ENCODE results near the gene ITGBL1. TPM values are rescaled to one million over a fixed set of nuclear protein-coding genes. Genes with fewer than 3 reads are reported as not detected.

Gene ITGBL1
- polyA plus RNA-seq, 3 donors, result not detected

GRCh38 chr13:101640788-101641400, 188.4 kb downstream of the ITGBL1 start:
- Histone ChIP-seq H3K4me3 (replicated peaks in 1 of 3; ENCODE audit: low read depth in 2 of 3, low read length in 3 of 3) (no peak overlapping the region), H3K9ac (ENCODE audit: insufficient read depth, low read length, poor library complexity, severe bottlenecking) (no peak overlapping the region), H3K79me2 (ENCODE audit: insufficient read depth, low read length) (no peaks in the 10 kb centered on the region), H3K27ac (ENCODE audit: low read depth in 1 of 2, low read length in 2 of 2) (no peak overlapping the region), H3K27me3 (ENCODE audit: control insufficient read depth in 2 of 2, insufficient read depth in 2 of 2, low read length in 2 of 2) (no peaks in the 10 kb centered on the region), H3K4me1 (ENCODE audit: control insufficient read depth in 1 of 2, insufficient read depth in 2 of 2, low read length in 2 of 2) (no peaks in the 10 kb centered on the region), H3K36me3 (replicated peaks in 1 of 2; ENCODE audit: control insufficient read depth in 1 of 2, insufficient read depth in 2 of 2, low read length in 2 of 2) (no peaks in the 10 kb centered on the region), H4K20me1 (ENCODE audit: insufficient read depth, low read length) (no peaks in the 10 kb centered on the region), H2AFZ (ENCODE audit: insufficient read depth, low read depth, low read length, poor library complexity, severe bottlenecking) (no peak overlapping the region), H3K4me2 (replicated peaks; ENCODE audit: extremely low read depth, low read length, poor library complexity, severe bottlenecking) (no peak overlapping the region), H3K9me3 (replicated peaks in 1 of 2; ENCODE audit: control insufficient read depth in 1 of 2, insufficient read depth in 1 of 2, low read length in 2 of 2) (no peaks in the 10 kb centered on the region)
- TF ChIP-seq CTCF (IDR thresholded peaks at IDR 0.05), result no peak
- no peak overlapping the region for H3K4me3 Mint-ChIP-seq
- no peak for DNase-seq
- no peaks in the 10 kb centered on the region for H3K4me1 Mint-ChIP-seq
- no peaks in the 10 kb centered on the region for H3K36me3 Mint-ChIP-seq
- WGBS (ENCODE audit: insufficient coverage), result no CpG with 5 or more reads among the region's 2 CpGs
- H3K9me3 Mint-ChIP-seq, result peaks cover 0 to 7% (median 4%) of the 10 kb centered on the region in 7 donors
- H3K27ac Mint-ChIP-seq, result no peak overlapping the region
- H3K27me3 Mint-ChIP-seq (ENCODE audit: low read depth in 3 of 3), result no peaks in the 10 kb centered on the region
- intact Hi-C loops (cut with micrococcal nuclease), result no loop called here

GRCh38 chr13:101645871-101646270, 193.4 kb downstream of the ITGBL1 start:
- intact Hi-C loops (cut with micrococcal nuclease), result no loop called here
- H3K36me3 Mint-ChIP-seq, result no peaks in the 10 kb centered on the region
- no peak overlapping the region for H3K4me3 Mint-ChIP-seq
- H3K9me3 ChIP-seq (replicated peaks in 1 of 2; ENCODE audit: control insufficient read depth in 1 of 2, insufficient read depth in 1 of 2, low read length in 2 of 2), result no peaks in the 10 kb centered on the region
- H3K4me1 Mint-ChIP-seq, result peaks cover 4% of the 10 kb centered on the region
- H3K79me2 ChIP-seq (ENCODE audit: insufficient read depth, low read length), result no peaks in the 10 kb centered on the region
- H3K4me1 ChIP-seq (ENCODE audit: control insufficient read depth in 1 of 2, insufficient read depth in 2 of 2, low read length in 2 of 2), result no peaks in the 10 kb centered on the region
- no peak for DNase-seq
- H3K27me3 Mint-ChIP-seq (ENCODE audit: low read depth in 3 of 3), result no peaks in the 10 kb centered on the region
- no peak overlapping the region for H3K9ac ChIP-seq (ENCODE audit: insufficient read depth, low read length, poor library complexity, severe bottlenecking)
- H3K36me3 ChIP-seq (replicated peaks in 1 of 2; ENCODE audit: control insufficient read depth in 1 of 2, insufficient read depth in 2 of 2, low read length in 2 of 2), result no peaks in the 10 kb centered on the region
- no peak overlapping the region for H3K27ac ChIP-seq (ENCODE audit: low read depth in 1 of 2, low read length in 2 of 2)
- H3K9me3 Mint-ChIP-seq, result peaks cover 0 to 7% (median 4%) of the 10 kb centered on the region in 7 donors
- H3K4me3 ChIP-seq (replicated peaks in 1 of 3; ENCODE audit: low read depth in 2 of 3, low read length in 3 of 3), result no peak overlapping the region
- no peak overlapping the region for H3K4me2 ChIP-seq (replicated peaks; ENCODE audit: extremely low read depth, low read length, poor library complexity, severe bottlenecking)
- H3K27me3 ChIP-seq (ENCODE audit: control insufficient read depth in 2 of 2, insufficient read depth in 2 of 2, low read length in 2 of 2), result no peaks in the 10 kb centered on the region
- no peak overlapping the region for H2AFZ ChIP-seq (ENCODE audit: insufficient read depth, low read depth, low read length, poor library complexity, severe bottlenecking)
- TF ChIP-seq CTCF (IDR thresholded peaks at IDR 0.05), result no peak
- H3K27ac Mint-ChIP-seq, result no peak overlapping the region
- no CpG with 5 or more reads among the region's 1 CpG for WGBS (ENCODE audit: insufficient coverage)
- H4K20me1 ChIP-seq (ENCODE audit: insufficient read depth, low read length), result no peaks in the 10 kb centered on the region

Measured in CD14-positive monocyte (primary cell).